GM19395 (cell line): ENCODE results near the gene SCNN1A.

Source experiments
- ATAC-seq: cut with Tn5 transposase; IDR thresholded peaks from one replicate; pipeline ENCODE4 v1.9.1; 2021; ENCODE audit warnings: mild to moderate bottlenecking, moderate library complexity; ENCODE audit not compliant: unreplicated experiment

The SCNN1A gene

GRCh38 chr12:6301721-6302120 lies 73.6 kb downstream of the SCNN1A start:
- no peak for ATAC-seq

- ATAC-seq: no peak
These were observed 78.2 kb downstream of the SCNN1A start for GRCh38 chr12:6297170-6297569.
